ENCODE results near the gene ATP6AP1.
A peak's percentile ranks its signal among the peaks of the same experiment; 100 is the strongest.

Gene ATP6AP1

GRCh38 chrX:154449618-154450017 is 21.1 kb downstream of the ATP6AP1 start:
- no peak for DNase-seq (ENCODE audit: low read depth in 2 of 2)

DNA sequence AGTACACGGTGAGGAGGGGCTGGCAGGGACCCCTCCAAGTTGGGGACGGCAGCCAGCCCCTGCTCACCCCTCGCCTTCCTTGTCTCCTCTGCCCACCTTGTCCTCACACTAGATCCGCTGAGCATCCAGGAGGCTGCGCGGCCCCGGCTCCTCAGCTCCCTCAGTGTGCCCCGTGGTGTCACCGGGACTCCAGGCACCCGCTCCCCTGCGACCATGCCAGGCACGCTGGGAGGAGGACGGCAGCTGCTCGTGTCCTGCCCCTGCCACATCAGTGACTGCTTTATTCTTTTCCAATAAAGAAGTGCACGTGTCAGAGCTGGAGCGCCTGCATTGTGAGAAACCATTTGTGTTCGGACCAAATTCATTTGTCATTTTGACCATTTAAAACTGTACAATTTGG is 21.8 kb downstream of the ATP6AP1 start:
- no peak for DNase-seq (ENCODE audit: low read depth in 2 of 2)

GRCh38 chrX:154452823-154453222 is 24.3 kb downstream of the ATP6AP1 start:
- no peak for DNase-seq (ENCODE audit: low read depth in 2 of 2)

- DNase-seq (ENCODE audit: low read depth in 2 of 2) = no peak
Observed at GRCh38 chrX:154457491-154458115, 29.1 kb downstream of the ATP6AP1 start.

- DNase-seq (ENCODE audit: low read depth in 2 of 2) = peak in 1 of 2 experiments; percentile 24
Observed at GRCh38 chrX:154458116-154458953, 29.9 kb downstream of the ATP6AP1 start, which contains the start of gene PLXNA3. PLXNA3 (plus strand) TSS chrX:154458281; CDS start chrX:154460184, 1,903 bp downstream.

GRCh38 chrX:154458954-154459778 is 30.7 kb downstream of the ATP6AP1 start:
- DNase-seq (ENCODE audit: low read depth in 2 of 2) = no peak

DNA sequence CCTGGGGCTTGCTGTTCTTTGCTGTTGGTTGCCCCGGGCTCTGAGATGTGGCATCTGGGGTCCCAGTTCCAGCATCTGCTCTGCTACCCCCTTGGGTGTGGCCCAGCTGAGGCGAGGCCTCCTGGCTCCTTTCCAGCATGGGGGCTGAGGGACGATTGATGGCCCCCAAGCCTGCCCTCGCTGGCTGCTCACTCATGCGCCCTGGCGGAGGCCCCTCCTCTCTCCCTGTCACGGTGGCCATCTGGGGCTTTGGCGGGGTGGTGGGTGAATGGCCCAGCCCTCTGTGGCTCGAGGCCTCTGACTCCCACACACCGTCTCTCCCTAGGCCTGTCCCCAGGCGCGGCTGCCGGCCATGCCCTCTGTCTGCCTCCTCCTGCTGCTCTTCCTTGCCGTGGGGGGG is 31.4 kb downstream of the ATP6AP1 start:
- no peak for DNase-seq (ENCODE audit: low read depth in 2 of 2)

- no peak for DNase-seq (ENCODE audit: low read depth in 2 of 2)
Observed at GRCh38 chrX:154460326-154460725, 31.8 kb downstream of the ATP6AP1 start.

- DNase-seq (ENCODE audit: low read depth in 2 of 2) = no peak
Observed at GRCh38 chrX:154462396-154462795, 33.9 kb downstream of the ATP6AP1 start.

GRCh38 chrX:154463611-154464220 is 35.2 kb downstream of the ATP6AP1 start:
- no peak for DNase-seq (ENCODE audit: low read depth in 2 of 2)

DNA sequence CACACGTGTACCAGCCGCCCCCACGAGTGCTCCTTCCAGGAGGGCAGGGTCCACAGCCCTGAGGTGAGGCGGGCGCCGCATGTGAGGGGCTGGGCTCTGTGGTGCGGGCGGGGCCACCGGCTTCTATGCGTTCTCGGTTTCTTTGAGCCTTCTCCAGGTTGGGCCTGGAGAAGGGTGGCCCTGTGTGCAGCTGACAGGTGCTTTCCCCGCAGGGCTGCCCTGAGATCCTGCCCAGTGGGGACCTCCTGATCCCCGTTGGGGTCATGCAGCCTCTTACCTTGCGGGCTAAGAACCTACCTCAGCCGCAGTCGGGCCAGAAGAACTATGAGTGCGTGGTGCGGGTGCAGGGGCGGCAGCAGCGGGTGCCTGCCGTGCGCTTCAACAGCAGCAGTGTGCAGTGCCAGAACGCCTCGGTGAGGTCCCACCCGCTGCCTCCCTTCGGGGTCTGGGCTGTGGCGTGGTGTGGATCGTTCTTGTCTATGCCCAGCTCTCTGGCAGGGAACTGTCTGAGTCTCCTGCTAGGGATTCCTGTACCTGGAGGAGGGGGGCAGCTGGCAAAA is 36.4 kb downstream of the ATP6AP1 start:
- DNase-seq (ENCODE audit: low read depth in 2 of 2) = no peak

DNA sequence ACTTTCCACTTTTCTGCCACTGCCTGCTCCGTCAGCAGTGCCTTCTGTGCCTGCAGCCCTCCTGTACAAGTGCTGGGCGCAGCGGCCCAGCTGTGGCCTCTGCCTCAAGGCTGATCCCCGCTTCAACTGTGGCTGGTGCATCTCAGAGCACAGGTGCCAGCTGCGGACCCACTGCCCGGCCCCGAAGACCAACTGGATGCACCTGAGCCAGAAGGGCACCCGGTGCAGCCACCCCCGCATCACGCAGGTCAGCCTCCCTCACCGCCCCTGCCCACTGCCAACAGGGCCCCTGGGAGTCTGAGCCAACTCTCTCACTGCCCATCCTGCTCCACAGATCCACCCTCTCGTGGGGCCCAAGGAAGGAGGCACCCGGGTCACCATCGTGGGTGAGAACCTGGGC is 37.1 kb downstream of the ATP6AP1 start:
- DNase-seq (ENCODE audit: low read depth in 2 of 2) = no peak

DNA sequence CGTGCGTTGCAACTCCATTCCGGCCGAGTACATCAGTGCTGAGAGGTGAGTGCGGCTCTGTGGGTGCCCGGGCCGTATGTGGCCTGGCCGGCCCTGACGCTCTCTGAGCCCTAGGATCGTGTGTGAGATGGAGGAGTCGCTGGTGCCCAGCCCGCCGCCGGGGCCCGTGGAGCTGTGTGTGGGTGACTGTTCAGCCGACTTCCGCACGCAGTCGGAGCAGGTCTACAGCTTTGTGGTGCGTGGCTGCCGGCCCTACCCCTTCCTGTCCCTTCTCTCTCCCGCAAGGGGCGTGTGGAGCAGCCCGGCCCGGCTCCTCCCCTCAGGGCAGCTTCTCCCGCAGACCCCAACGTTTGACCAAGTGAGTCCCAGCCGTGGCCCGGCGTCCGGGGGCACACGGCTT is 37.6 kb downstream of the ATP6AP1 start:
- no peak for DNase-seq (ENCODE audit: low read depth in 2 of 2)

GRCh38 chrX:154466907-154467306 is 38.4 kb downstream of the ATP6AP1 start:
- DNase-seq (ENCODE audit: low read depth in 2 of 2) = no peak

DNA sequence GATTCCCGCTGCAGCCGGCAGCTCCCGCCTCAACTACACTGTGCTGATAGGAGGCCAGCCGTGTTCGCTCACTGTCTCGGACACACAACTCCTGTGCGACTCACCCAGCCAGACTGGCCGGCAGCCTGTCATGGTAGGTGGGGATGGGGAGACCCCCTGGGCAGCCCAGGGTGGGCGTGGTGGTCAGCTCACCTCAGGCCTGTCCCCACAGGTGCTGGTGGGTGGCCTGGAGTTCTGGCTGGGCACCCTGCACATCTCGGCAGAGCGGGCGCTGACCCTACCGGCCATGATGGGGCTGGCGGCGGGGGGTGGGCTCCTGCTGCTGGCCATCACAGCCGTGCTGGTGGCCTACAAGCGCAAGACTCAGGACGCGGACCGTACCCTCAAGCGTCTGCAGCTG is 39.1 kb downstream of the ATP6AP1 start:
- DNase-seq (ENCODE audit: low read depth in 2 of 2) = no peak

GRCh38 chrX:154468217-154468616 is 39.7 kb downstream of the ATP6AP1 start:
- no peak for DNase-seq (ENCODE audit: low read depth in 2 of 2)

GRCh38 chrX:154469114-154469513 is 40.6 kb downstream of the ATP6AP1 start:
- no peak for DNase-seq (ENCODE audit: low read depth in 2 of 2)

GRCh38 chrX:154469880-154470279 is 41.4 kb downstream of the ATP6AP1 start:
- no peak for DNase-seq (ENCODE audit: low read depth in 2 of 2)

DNA sequence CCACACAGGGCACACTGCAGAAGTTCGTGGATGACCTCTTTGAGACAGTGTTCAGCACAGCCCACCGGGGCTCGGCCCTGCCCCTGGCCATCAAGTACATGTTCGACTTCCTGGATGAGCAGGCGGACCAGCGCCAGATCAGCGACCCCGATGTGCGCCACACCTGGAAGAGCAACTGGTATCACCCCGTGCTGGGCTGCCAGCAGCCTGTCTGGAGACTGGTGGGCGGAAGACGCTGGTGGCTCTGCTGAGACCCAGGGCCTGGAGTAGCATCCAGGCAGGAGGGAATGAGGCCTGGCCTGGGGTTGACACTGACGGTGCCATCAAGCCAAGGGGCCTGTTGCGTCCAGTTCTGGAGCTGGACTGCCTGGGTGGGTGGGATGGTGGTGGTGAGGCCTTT is 42.0 kb downstream of the ATP6AP1 start:
- no peak for DNase-seq (ENCODE audit: low read depth in 2 of 2)

DNA sequence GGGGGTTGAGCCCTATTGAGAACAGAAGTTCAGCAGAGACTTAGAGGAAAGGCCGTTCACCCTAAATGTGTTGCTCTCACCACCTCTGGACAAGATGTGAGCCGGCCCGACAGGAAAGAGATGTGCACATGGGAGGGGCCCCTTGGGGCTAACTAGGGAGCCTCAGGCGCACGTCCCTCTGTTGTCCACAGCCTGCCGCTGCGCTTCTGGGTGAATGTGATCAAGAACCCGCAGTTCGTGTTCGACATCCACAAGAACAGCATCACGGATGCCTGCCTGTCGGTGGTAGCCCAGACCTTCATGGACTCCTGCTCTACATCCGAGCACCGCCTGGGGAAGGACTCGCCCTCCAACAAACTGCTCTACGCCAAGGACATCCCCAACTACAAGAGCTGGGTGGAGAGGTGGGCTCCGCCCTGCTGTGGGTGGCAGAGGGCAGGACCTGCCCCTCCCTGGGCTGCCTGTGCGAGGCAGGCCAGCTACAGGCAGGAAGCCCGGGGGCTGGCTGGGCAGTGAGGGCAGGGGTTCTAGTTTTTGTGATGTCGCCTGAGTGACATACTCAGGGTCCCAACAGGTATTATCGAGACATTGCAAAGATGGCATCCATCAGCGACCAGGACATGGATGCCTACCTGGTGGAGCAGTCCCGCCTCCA is 42.6 kb downstream of the ATP6AP1 start:
- no peak for DNase-seq (ENCODE audit: low read depth in 2 of 2)

Measured in fibroblast of skin of left quadriceps (primary cell).